BE2C (cell line): ENCODE measurements around the gene SMIM13.

Source experiments
- DNase-seq: peaks from one replicate; pipeline ENCODE4 v3.0.0-alpha.2; 2020
- H3K27me3 ChIP-seq: fragments of 250-450 bp; sonication (Bioruptor Pico); 2 replicates; pipeline ENCODE4 v1.5.1; 2020; ENCODE audit warnings: mild to moderate bottlenecking
- H3K36me3 ChIP-seq: fragments of 250-450 bp; sonication (Bioruptor Pico); 2 replicates; pipeline ENCODE4 v1.5.1; 2020; ENCODE audit warnings: mild to moderate bottlenecking
- H3K4me1 ChIP-seq: fragments of 250-450 bp; sonication (Bioruptor Pico); 2 replicates; pipeline ENCODE4 v1.5.1; 2020
- H3K4me3 ChIP-seq: 2 replicates; pipeline ENCODE4 v1.5.1; 2011; ENCODE audit warnings: low read depth, low read length
- H3K9me3 ChIP-seq: fragments of 250-450 bp; sonication (Bioruptor Pico); 2 replicates; pipeline ENCODE4 v1.5.1; 2020
- CTCF ChIP-seq: IDR thresholded peaks from 2 replicates; pipeline ENCODE4 v1.5.1; 2012; ENCODE audit warnings: mild to moderate bottlenecking, low read depth, low read length

The SMIM13 gene

GRCh38 chr6:11179088-11179418 lies 85.4 kb downstream of the SMIM13 start:
- no peak for TF ChIP-seq CTCF
- Histone ChIP-seq H3K4me1 (no peaks in the 10 kb centered on the region), H3K27me3 (no peaks in the 10 kb centered on the region), H3K36me3 (no peaks in the 10 kb centered on the region), H3K4me3 (no peak overlapping the region), H3K9me3 (no peaks in the 10 kb centered on the region)
- no peak for DNase-seq

GRCh38 chr6:11179419-11180202 lies 86.0 kb downstream of the SMIM13 start:
- H3K4me1 ChIP-seq: no peaks in the 10 kb centered on the region
- no peaks in the 10 kb centered on the region for H3K27me3 ChIP-seq
- H3K36me3 ChIP-seq: no peaks in the 10 kb centered on the region
- H3K9me3 ChIP-seq: no peaks in the 10 kb centered on the region
- DNase-seq: no peak
- TF ChIP-seq CTCF: no peak
- no peak overlapping the region for H3K4me3 ChIP-seq

- no peaks in the 10 kb centered on the region for H3K9me3 ChIP-seq
- no peaks in the 10 kb centered on the region for H3K27me3 ChIP-seq
- DNase-seq: no peak
- H3K4me1 ChIP-seq: no peaks in the 10 kb centered on the region
- no peak for TF ChIP-seq CTCF
- H3K36me3 ChIP-seq: no peaks in the 10 kb centered on the region
- H3K4me3 ChIP-seq: no peak overlapping the region
These were observed 88.0 kb downstream of the SMIM13 start for GRCh38 chr6:11181478-11182136.

GRCh38 chr6:11183761-11184362 lies 90.2 kb downstream of the SMIM13 start:
- Histone ChIP-seq H3K4me1 (no peaks in the 10 kb centered on the region), H3K27me3 (no peaks in the 10 kb centered on the region), H3K36me3 (no peaks in the 10 kb centered on the region), H3K4me3 (no peak overlapping the region), H3K9me3 (no peaks in the 10 kb centered on the region)
- TF ChIP-seq CTCF: no peak
- no peak for DNase-seq

- H3K9me3 ChIP-seq: no peaks in the 10 kb centered on the region
- no peaks in the 10 kb centered on the region for H3K4me1 ChIP-seq
- H3K4me3 ChIP-seq: no peak overlapping the region
- H3K27me3 ChIP-seq: no peaks in the 10 kb centered on the region
- no peak for TF ChIP-seq CTCF
- DNase-seq: no peak
- H3K36me3 ChIP-seq: no peaks in the 10 kb centered on the region
These were observed 91.7 kb downstream of the SMIM13 start for GRCh38 chr6:11185204-11185842.
